ENCODE measurements around the gene SH3RF3. TPM values are rescaled to one million over a fixed set of nuclear protein-coding genes. Genes with fewer than 3 reads are reported as not detected.

The SH3RF3 gene
- total and polyA plus RNA-seq, 2 of the 13 experiments (the other 11 are each of a cell fraction or from before 2014, with no cell fraction given), result 0.04 TPM; not detected in 1

DNA sequence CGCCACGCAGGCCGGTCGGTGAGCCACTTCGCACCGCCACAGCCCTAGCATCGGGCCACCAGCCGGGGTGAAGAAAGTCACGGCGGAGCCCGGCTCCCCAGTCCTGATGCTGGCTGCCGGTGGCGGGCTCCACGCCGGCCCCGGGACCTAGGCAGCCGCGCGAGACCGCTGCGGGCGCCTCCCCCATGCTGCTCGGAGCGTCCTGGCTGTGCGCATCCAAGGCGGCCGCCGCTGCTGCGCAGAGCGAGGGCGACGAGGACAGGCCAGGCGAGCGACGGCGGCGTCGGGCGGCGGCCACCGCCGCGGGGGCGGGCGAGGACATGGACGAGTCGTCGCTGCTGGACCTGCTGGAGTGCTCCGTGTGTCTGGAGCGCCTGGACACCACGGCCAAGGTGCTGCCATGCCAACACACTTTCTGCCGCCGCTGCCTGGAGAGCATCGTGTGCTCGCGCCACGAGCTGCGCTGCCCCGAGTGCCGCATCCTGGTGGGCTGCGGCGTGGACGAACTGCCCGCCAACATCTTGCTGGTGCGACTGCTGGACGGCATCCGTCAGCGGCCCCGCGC is 433 bp downstream of the SH3RF3 start:
- Histone ChIP-seq H3K4me2 (ENCODE audit: low read depth, low read length) (peak overlapping the region; percentile 82), H2AFZ (ENCODE audit: low read length) (no peak overlapping the region), H3K36me3 (replicated peaks in 1 of 2; ENCODE audit: control insufficient read depth in 1 of 2, insufficient read depth in 2 of 2, low read length in 2 of 2) (no peaks in the 10 kb centered on the region), H3K27me3 (ENCODE audit: control insufficient read depth in 1 of 2, insufficient read depth in 2 of 2, low read length in 2 of 2) (peaks cover 3 to 59% of the 10 kb centered on the region in 2 experiments; a peak in 4 of 5 replicates), H3K9me3 (ENCODE audit: low read length) (no peaks in the 10 kb centered on the region), H3K27ac (ENCODE audit: extremely low read length, insufficient read depth, low read length) (no peak overlapping the region), H3K9ac (ENCODE audit: insufficient read depth, low read depth, low read length) (no peak overlapping the region), H3K4me3 (replicated peaks in 1 of 3; ENCODE audit: insufficient read depth in 1 of 3, low read depth in 2 of 3, low read length in 3 of 3) (peak overlapping the region in 1 of 3 experiments; percentile 72; a peak in 1 of 6 replicates), H4K20me1 (ENCODE audit: insufficient read depth, low read length) (no peaks in the 10 kb centered on the region), H3K79me2 (ENCODE audit: insufficient read depth, low read length) (no peaks in the 10 kb centered on the region), H3K4me1 (ENCODE audit: insufficient read depth, low read length) (peaks cover 13% of the 10 kb centered on the region)
- no peak for TF ChIP-seq TAF15 (IDR thresholded peaks at IDR 0.05; ENCODE audit: low read depth, low read length, poor library complexity, severe bottlenecking)
- TF ChIP-seq NCOA2 (CRISPR knock-in tag; IDR thresholded peaks at IDR 0.05), result no peak
- no peak for TF ChIP-seq JUNB (CRISPR knock-in tag; IDR thresholded peaks at IDR 0.05; ENCODE audit: borderline replicate concordance)
- peak; percentile 33; the same call in 1 of the 2 replicates for TF ChIP-seq ZNF777 (CRISPR knock-in tag; IDR thresholded peaks at IDR 0.05)
- no peak for TF ChIP-seq PITX1 (CRISPR knock-in tag; IDR thresholded peaks at IDR 0.05)
- no peak for TF ChIP-seq SATB2 (CRISPR knock-in tag; IDR thresholded peaks at IDR 0.05)
- BruUV-seq (replicated peaks), result no TSS peak
- FAIRE-seq (no peak), ATAC-seq (peak; percentile 23), DNase-seq (ENCODE audit: low spot score) (no peak)
- WGBS (ENCODE audit: low lambda C conversion rate), result 65% methylated on average over 8 of the region's 70 CpGs
- intact Hi-C loops (cut with micrococcal nuclease; ENCODE audit: unreplicated experiment), result no loop called here
- CTCF ChIA-PET (ENCODE audit: low intra/inter-chr PET ratio, low total read pairs), result interaction anchor here (3.2 kb wide), 1 partner anchor 380 kb away, joined by 38 read pairs; no protein-coding TSS in a partner anchor
- in situ Hi-C loops (cut with HindIII; ENCODE audit: extremely low pct_ligation_motif_present, low pct_unique_long_range_greater_than_20kb), result loop anchor here (5.0 kb wide), 1 partner anchor 373 kb away; no protein-coding TSS in a partner anchor
- POLR2A ChIA-PET, result no interaction called here

DNA sequence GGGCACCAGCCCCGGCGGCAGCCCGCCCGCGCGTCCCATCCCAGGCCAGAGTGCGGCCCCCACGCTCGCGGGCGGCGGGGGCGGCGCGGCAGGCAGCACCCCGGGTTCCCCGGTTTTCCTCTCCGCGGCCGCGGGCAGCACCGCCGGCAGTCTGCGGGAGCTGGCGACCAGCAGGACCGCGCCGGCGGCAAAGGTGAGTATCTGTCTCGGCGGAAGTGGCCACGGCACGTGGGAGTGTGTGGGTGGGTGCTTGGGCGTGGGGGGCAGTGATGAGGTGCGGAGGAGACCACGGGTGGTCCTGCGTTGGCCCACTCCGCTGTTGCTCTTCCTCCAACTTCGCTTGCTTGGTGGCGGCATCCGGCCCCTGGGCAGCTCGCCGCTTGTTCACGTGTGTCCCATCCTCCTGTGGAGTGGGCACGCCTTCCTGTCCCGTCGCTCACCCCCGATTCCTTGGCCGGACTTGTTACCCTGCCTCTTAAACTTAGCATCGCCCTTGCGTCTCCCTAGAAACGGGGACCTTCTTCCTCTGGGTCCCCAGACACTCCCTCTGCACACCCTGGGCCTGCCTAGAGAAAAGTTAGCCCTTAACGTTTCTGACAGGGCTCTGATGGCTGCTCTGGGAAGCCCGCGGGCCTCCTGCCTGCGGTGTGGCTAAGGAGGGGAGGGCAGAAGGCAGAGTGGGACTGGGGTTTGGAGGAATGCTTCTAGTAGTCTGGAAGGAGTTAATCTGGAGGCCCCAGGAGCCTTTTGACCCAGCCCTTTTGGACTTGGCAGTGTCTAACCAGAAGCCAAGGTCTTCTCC is 1.1 kb downstream of the SH3RF3 start:
- ATAC-seq (no peak), DNase-seq (ENCODE audit: low spot score) (no peak), FAIRE-seq (no peak)
- Histone ChIP-seq H3K4me1 (ENCODE audit: insufficient read depth, low read length) (peaks cover 13% of the 10 kb centered on the region), H3K36me3 (replicated peaks in 1 of 2; ENCODE audit: control insufficient read depth in 1 of 2, insufficient read depth in 2 of 2, low read length in 2 of 2) (no peaks in the 10 kb centered on the region), H3K27me3 (ENCODE audit: control insufficient read depth in 1 of 2, insufficient read depth in 2 of 2, low read length in 2 of 2) (peaks cover 4 to 66% of the 10 kb centered on the region in 2 experiments; a peak in 4 of 5 replicates), H3K4me3 (replicated peaks in 1 of 3; ENCODE audit: insufficient read depth in 1 of 3, low read depth in 2 of 3, low read length in 3 of 3) (no peak overlapping the region), H3K9ac (ENCODE audit: insufficient read depth, low read depth, low read length) (no peak overlapping the region), H3K4me2 (ENCODE audit: low read depth, low read length) (no peak overlapping the region), H3K9me3 (ENCODE audit: low read length) (no peaks in the 10 kb centered on the region), H3K27ac (ENCODE audit: extremely low read length, insufficient read depth, low read length) (no peak overlapping the region), H2AFZ (ENCODE audit: low read length) (no peak overlapping the region), H3K79me2 (ENCODE audit: insufficient read depth, low read length) (no peaks in the 10 kb centered on the region), H4K20me1 (ENCODE audit: insufficient read depth, low read length) (no peaks in the 10 kb centered on the region)
- intact Hi-C loops (cut with micrococcal nuclease; ENCODE audit: unreplicated experiment) (no loop called here), in situ Hi-C loops (cut with HindIII; ENCODE audit: extremely low pct_ligation_motif_present, low pct_unique_long_range_greater_than_20kb) (loop anchor here (5.0 kb wide), 1 partner anchor 372 kb away; no protein-coding TSS in a partner anchor)
- ChIA-PET CTCF (ENCODE audit: low intra/inter-chr PET ratio, low total read pairs) (no interaction called here), POLR2A (no interaction called here)
- WGBS (ENCODE audit: low lambda C conversion rate), result 59% methylated on average over 55 of the region's 56 CpGs
- BruUV-seq (replicated peaks), result no TSS peak
- TF ChIP-seq SNAI1 (CRISPR knock-in tag; IDR thresholded peaks at IDR 0.05; ENCODE audit: borderline replicate concordance), result no peak
- TF ChIP-seq, protein P1, sequence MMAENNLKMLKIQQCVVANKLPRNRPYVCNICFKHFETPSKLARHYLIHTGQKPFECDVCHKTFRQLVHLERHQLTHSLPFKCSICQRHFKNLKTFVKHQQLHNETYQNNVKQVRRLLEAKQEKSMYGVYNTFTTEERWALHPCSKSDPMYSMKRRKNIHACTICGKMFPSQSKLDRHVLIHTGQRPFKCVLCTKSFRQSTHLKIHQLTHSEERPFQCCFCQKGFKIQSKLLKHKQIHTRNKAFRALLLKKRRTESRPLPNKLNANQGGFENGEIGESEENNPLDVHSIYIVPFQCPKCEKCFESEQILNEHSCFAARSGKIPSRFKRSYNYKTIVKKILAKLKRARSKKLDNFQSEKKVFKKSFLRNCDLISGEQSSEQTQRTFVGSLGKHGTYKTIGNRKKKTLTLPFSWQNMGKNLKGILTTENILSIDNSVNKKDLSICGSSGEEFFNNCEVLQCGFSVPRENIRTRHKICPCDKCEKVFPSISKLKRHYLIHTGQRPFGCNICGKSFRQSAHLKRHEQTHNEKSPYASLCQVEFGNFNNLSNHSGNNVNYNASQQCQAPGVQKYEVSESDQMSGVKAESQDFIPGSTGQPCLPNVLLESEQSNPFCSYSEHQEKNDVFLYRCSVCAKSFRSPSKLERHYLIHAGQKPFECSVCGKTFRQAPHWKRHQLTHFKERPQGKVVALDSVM (CRISPR knock-in tag; IDR thresholded peaks at IDR 0.05), result no peak
- no peak for TF ChIP-seq DR1 (CRISPR knock-in tag; IDR thresholded peaks at IDR 0.05)
- no peak for TF ChIP-seq ZNF296 (CRISPR knock-in tag; conservative IDR thresholded peaks at IDR 0.05)
- TF ChIP-seq ATRX (CRISPR knock-in tag; IDR thresholded peaks at IDR 0.05; ENCODE audit: borderline replicate concordance), result no peak
- no peak for TF ChIP-seq ZNF460 (CRISPR knock-in tag; IDR thresholded peaks at IDR 0.05; ENCODE audit: borderline replicate concordance)
- no peak for TF ChIP-seq ZNF7 (CRISPR knock-in tag; IDR thresholded peaks at IDR 0.05)
- TF ChIP-seq ZNF589 (CRISPR knock-in tag; conservative IDR thresholded peaks at IDR 0.05), result no peak
- TF ChIP-seq NFATC3 (CRISPR knock-in tag; IDR thresholded peaks at IDR 0.05), result no peak
- no peak for TF ChIP-seq RFX5 (IDR thresholded peaks at IDR 0.05; ENCODE audit: low read depth, low read length)
